GM21367 (cell line): ENCODE results near the gene CREB5.
"Not testable (repeated sequence)": the region's sequence is repeated elsewhere in the genome, so short reads cannot be mapped to it uniquely, and the experiment has no call there.

Source experiments
- ATAC-seq: cut with Tn5 transposase; IDR thresholded peaks from one replicate; pipeline ENCODE4 v1.9.1; 2021; ENCODE audit not compliant: unreplicated experiment

Gene CREB5

DNA sequence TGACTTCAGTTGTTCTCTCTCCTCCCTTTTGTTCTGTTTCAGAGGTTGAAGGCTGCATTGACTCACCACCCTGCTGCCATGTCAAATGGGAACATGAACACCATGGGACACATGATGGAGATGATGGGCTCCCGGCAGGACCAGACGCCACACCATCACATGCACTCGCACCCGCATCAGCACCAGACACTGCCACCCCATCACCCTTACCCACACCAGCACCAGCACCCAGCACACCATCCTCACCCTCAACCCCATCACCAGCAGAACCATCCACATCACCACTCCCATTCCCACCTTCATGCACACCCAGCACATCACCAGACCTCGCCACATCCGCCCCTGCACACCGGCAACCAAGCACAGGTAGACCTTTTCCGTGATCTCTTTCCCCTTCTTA lies 391.8 kb downstream of the CREB5 start:
- no peak for ATAC-seq

DNA sequence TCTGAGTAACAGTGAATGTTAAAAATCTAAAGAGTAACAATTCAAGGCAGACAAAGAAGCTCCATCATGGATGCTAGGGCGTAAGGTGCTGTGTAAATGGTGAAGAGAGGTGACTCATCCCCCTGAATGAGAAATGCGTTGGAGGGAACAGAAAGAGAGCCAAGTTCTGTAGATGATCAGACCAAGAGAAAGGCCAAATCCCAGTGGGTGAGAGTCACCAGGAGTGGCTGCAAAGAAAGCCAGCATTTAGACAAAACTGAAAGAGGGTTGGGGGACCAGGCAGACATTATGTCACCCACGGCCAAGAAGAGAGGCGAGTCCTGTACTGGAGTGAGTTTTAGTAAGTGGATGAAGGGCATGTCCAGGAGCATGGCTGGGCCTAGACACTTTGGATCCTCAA lies 392.7 kb downstream of the CREB5 start:
- ATAC-seq, result no peak

DNA sequence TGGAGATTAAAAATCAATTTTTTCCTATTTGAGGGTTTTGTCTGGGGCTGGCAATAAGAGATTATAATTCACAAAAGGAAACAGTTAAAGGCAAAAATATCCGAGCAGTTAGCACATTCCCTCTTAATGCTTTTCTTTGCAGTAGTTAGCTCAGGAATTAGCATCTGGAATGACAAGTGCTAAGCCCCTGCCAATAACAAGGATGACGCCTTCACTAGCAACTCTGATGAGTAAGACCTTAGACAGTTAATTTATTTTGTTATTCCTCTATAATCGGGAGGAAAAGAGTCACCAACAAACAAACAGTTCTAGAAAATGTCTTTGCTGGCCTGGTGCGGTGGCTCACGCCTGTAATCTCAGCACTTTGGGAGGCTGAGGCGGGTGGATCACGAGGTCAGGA lies 394.5 kb downstream of the CREB5 start:
- ATAC-seq, result no peak

DNA sequence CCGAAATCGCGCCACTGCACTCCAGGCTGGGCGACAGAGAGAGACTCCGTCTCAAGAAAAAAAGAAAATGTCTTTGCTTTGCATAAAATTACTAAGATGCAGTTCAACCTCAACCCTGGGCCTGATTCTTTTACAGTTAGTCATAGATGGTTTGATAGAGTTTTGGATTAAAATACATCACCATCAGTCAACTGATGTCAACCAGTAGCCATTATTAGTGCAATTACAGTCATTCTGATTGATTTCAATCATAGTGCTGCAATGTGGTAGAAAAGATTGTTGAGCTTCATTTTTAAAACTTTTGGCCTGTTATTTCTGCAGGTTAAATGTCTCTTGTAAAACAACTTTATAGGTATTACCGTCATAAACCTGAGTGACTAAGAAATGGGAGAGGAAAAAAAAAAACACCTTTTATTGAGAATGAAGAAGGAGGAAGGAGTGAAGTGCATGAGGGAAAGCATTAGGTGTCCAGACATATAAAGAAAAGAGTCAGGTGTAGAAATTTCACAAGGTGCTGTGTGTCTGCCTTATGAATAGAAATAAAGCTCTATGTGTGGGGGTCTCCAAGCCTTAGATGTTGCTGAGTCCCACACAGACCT lies 395.2 kb downstream of the CREB5 start:
- no peak for ATAC-seq

DNA sequence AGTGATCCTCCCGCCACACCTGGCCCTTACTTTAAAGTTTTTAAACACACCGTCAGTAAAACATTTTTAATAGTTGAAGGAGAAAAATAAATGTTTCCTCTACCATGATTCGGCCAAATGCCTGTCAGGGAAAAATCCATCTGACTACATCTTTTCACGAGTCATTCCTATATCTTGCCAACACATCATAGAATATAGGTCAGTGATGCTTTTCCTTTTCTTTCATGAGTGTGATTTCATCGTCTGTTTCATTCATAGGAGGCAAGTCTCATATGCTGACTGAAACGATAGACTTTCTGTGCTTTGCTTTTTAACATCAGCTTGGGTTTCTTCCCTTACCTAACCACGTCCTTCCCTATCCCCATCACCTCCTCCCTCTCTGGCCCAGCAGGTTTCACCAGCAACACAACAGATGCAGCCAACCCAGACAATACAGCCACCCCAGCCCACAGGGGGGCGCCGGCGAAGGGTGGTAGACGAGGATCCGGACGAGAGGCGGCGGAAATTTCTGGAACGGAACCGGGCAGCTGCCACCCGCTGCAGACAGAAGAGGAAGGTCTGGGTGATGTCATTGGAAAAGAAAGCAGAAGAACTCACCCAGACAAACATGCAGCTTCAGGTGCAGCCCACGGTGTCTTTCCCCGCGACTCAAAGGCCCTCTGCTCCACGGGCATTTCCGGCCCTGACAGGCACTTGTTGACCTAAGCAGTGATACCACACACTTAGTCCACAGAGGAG lies 396.6 kb downstream of the CREB5 start:
- ATAC-seq, result peak; percentile 34

DNA sequence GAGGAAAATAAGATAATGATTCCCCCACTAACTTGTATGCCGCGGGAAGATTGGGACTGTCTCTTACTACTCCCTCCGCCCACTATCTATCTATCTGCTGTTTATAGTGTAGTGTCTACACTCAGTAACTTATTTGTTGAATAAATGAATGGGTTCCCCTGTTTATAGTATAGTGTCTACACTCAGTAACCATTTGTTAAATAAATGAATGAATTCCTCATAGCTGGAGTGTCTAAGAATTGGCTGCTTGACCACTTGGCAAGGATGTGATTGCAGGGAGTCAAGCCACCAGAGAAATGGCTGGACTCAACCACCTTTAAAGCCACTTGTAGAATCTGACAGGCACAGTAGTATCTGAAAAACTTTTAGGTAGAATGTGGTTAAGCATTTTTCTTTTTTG lies 398.7 kb downstream of the CREB5 start:
- ATAC-seq, result no peak

DNA sequence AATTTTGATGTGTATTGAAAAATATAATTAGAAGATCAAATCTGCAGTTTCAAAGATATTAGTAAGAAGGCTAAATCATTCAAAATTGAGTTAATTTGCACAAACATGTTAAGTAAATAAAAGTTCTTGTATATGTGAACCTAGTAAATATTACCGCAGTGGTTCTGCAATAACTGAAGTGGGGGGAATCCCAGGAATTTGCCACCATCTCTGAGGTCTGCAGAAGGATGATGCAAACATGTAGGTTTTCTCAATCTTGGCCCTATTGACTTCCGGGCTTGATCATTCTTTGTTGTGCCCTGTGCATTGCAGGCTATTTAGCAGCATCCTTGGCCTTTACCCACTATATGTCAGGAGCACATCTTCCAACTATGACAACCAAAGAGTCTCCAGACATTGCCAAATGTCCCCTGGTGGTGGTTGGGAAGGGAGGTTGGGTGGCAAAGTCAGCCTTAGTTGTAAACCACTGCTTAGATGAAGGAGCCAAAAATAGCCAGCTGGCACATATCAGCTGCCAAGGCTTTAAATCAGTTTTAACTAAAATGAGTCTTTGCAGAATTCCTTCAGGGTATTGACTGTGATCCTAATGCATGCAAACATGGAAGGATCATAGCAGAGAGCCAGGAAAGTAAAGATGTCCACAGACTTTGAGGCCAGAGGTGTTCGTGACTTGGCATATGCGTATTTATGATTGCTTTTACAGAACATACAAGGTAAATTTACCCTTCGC lies 399.5 kb downstream of the CREB5 start:
- ATAC-seq, result no peak

DNA sequence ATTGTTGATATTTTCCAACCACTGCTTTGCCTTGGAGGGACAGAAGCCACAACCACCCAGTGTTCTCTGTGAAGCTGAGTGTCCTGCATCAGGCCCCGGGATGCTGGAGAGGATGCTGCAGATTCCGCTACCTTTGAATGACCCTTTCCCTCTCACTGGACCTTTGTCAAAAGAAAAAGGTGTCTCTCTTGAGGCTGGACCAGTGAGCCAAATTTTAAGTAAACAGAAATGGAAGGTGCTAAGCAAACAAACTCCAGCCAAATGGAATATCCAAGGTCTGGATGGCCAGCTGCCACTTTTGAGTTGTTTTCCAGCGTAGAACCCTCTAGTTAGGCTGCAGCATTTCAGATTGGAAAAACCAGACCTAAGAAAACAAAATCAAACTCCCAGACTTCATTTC lies 400.3 kb downstream of the CREB5 start:
- no peak for ATAC-seq

DNA sequence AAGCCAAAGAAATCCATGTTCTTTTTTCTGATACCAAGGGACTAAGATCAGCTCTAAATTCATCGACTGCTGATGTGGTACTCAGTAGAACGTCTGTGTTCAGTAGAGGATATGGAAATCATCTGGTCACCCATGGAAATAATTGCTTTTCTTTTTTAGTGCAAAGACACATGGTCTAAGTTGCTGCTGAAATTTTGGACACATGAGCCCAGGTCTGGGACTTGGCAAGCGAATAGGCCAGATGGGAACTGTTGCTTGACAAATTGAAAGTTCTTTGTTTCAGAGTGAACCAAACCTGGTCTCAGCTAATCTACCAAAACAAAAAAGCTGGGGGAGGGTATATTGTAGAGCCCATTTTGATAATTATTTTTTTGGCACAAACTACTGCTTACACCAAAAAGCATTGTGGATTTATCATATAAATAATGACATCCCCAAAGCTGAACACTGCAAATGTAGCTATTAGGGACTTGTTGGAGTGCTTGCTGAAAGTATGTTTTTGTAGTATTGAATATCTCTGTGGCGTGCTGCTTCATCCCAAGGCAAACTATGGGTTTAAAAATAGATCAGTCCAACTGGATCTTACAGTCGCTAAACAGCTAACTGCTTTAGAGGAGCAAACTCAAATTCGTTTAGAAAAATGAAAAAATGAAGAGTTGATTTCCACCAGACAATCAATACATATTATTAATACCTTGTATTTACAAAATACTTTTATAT lies 401.1 kb downstream of the CREB5 start:
- no peak for ATAC-seq

DNA sequence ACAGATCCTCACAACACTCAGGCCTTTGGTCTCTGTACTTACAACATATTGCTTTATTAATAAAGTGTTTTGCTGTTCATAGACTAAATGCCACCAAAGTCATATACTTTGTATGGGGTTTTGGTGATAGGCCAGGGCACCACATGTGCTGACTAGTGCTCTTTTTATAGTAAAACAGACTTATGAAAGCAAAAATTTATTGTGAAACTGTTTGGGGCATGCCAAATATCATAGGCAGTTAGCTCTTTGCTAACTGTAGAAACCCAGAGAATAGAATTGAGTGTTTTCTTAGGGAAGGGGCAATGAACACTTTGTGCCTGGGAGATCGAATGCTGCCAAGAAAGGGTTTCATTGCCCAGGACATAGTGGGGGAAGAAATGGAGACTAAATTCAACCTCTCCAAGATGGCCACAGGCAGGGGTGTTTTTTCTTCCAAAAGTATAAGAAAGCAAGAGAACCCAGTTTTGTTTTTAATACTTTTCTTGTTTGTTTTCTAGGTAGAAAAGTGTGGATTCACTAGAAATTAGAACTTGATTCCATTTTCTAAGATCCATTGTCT lies 403.1 kb downstream of the CREB5 start:
- peak; percentile 35 for ATAC-seq

DNA sequence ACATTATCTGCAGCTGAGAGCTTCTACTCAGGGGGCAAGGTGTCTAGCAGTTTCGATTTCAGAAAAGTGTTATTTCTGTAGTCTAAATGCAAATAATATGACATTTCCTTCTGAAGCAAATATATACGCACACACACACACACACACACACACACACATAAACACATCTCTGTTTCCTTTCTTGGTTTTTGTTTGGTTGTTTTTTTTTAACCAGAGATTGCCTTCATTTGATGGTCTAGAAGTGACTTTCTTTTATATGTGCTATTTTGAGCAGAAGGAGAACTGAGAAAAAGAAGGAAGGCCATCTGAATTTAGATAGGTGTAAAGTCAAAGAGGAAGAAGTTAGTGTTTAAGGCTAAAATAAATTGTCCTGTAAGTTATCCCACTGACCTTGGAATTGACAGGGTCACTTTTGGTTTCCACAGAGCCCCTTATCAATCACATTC lies 403.6 kb downstream of the CREB5 start:
- ATAC-seq, result peak; percentile 74

DNA sequence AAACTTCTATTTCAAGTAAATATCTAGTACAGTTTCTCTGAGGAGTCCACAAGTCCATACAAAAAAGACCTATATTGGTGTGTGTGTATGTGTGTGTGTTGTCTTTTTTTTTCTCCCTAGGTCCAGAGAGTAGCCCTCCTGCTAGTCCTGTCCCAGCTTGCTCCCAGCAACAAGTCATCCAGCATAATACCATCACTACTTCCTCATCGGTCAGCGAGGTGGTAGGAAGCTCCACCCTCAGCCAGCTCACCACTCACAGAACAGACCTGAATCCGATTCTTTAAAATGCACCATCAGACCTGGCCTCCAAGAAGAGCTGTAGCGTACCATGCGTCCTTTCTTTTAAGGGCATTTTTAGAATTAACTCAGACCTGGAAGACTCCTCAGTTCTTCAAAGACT lies 406.7 kb downstream of the CREB5 start:
- no peak for ATAC-seq

DNA sequence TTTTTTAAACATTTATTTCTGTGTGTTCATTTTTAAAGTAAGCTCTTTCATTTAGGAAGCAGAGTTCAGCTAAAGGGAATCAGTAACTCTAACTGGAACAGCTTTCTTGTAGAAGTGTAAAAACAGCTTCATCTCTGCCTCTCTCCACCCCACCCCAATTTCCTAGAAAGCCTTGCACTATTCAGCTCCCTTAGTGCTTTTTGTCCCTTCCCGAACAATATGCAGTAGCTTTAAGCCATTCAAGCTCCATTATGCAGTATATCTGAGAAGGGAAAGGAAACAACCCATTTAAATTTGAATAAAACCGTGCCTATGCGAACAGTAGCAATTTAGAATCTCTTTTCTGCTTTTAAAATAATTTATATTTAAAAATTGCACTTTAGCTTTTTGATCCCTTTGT lies 411.3 kb downstream of the CREB5 start:
- no peak for ATAC-seq

DNA sequence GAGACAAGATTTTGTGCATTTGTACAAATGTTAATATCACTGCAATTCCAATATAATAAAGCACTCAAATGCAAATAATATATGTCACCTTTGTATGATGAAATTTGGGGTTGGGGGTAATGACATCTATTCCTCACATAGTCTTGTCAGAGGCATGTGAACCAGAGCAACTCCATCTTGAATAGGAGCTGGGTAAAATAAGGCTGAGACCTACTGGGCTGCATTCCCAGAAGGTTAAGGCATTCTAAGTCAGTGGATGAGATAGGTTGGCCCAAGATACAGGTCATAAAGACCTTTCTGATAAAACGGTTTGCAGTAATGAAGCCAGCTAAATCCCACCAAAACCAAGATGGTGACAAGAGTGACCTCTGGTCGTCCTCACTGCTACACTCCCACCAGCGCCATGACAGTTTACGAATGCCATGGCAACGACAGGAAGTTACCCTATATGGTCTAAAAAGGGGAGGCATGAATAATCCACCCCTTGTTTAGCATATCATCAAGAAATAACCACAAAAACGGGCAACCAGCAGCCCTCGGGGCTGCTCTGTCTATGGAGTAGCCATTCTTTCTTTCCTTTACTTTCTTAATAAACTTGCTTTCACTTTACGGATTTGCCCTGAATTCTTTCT lies 413.6 kb downstream of the CREB5 start:
- not testable (repeated sequence) for ATAC-seq

DNA sequence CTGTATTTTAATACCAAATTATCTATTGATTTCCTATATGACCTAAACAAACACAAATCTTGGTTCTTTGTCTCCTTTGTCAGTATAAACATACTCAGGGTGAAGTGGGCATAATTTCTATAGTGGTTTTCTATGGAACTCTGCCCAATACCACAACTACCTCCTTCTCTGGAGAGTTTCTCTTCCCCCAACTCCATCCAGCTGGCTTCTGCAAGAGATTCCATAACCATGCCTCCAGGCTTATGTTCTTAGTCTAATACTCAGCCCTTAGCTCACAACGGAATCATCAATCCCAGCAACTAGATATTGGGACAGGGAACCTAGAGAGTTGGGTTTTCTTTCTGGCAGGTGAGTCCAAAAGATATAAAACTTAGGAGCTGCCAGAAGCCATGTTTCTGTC lies 418.5 kb downstream of the CREB5 start:
- no peak for ATAC-seq

DNA sequence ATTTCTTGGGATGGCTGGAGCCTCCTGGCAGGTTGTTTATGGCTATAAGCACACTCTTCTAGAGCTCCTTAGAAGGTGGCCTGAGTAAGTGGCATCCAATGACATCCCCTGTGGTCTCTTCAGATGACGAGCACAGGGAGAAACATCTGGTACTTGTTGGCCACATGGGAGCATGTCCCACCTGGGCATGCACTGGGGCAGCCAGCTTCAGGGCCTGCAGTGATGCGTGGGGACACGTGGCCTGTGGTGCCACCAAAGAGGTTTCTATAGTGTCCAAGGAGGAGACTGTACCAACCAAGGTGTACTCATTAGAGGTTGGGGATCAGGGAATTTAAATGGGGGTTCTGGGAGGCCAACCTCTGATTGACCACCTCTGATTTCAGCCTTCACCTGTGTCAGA lies 420.4 kb downstream of the CREB5 start:
- ATAC-seq, result no peak

DNA sequence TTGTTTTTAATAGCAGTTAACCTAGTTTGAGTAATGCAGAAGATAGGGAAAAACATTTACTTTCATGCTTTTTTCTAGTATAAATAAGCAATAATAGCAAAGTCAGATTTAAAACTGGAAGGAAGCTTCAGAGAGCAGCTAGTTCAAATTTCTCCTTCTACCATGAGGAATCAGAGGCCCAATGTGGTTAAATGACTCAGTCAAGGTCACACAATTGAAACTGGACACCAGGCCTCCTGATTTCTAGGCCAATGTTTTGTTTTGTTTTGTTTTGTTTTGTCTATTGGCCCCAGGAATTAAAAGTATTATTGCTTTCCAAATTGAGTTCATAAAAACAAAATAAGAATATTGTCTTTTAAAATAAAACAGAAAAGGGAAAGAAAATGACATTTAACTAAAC lies 423.5 kb downstream of the CREB5 start:
- ATAC-seq, result no peak

DNA sequence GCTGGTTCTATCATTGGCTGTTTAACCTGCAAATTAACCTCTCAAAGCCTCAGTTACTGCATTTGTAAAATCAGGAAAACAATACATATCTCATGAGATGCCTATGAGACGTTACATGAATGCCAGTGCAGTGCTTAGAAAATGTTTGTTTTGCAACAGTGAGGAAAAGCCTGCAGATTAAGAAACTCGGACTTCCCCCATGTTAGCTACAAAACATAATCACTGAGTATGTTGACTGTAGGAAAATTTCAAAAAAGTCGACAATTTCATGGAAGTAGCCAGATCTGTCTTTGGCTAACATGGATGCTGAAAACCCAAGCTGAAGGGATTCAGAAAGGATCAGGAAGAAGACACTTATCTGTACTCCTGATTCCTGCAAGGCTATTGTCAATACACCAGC lies 424.4 kb downstream of the CREB5 start:
- ATAC-seq, result no peak

DNA sequence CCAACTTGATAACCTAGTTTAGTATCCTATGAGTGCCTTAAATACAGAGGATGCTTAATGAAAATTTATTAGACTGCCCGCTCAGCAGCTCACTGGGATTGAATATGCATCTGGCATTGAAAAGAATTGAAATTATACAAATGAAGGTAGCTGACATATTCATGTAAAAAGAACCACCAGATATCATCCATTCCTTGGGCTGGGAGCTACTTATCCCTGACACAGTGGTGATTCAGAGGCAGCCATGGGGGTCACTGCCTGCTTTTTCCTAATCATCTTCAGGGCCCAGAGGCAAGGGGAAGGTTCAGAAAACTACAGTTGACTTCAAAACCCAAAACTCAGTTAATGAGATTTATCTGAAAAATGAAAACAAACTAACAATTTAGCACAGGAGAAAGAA lies 424.9 kb downstream of the CREB5 start:
- no peak for ATAC-seq

DNA sequence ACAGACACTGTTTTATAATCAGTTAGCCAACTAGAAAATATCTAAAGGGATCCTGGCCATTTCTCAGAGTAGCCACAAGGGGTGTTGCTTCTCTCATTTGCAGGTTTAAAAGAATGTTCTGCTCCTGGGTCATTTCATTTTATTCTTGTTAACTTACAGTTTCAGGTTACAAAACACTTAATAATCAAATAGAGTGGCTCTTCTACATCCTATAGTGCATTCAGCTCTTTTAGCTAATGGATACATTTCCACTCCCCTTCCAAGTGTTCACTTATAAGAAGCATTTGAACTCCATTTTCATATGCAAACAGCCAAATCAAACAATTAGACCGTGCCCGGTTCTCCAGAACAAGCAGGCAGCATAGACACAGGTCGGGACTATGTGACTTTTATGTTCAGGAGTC lies 428.3 kb downstream of the CREB5 start:
- no peak for ATAC-seq

DNA sequence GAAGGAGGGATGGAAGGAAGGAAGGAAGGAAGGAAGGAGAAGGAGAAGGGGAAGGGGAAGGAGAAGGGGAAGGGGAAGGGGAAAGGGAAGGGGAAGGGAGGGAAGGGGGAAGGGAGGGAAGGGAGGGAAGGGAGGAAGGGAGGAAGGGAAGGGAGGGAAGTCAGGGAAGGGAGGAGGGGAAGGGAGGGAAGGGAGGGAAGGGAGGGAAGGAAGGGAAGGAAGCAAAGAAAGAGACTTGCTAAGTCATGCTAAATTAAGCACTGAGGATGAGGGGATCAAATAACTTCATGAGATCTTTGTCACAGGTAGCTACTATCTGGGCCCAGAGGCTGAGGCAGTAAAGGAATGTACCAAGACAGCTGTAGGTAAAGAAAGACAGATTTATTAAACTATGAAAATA lies 429.4 kb downstream of the CREB5 start:
- ATAC-seq, result no peak
